Left lung (tissue), 10 donors: ENCODE data around the gene DGKB. TPM values are rescaled to one million over a fixed set of nuclear protein-coding genes. Genes with fewer than 3 reads are reported as not detected.

Source experiments
- ATAC-seq: fragments of 200-7000 bp; cut with Tn5 transposase; one replicate; pipeline ENCODE4 v1.9.1; 2020; ENCODE audit warnings: moderate library complexity
- DNase-seq, 4 donors: peaks; one replicate each; pipeline ENCODE4 v3.0.0-alpha.2; 2013 to 2020
- H3K27ac ChIP-seq, 2 donors: fragments of 200-600 bp; sonication (generic) in 1 of 2; one replicate each; pipeline versions ENCODE4 v1.5.0 to v1.8.0; 2020 to 2021
- H3K27me3 ChIP-seq, 2 donors: fragments of 200-600 bp; sonication (generic) in 1 of 2; one replicate each; pipeline versions ENCODE4 v1.5.0 to v1.8.0; 2020 to 2021
- H3K36me3 ChIP-seq, 2 donors: fragments of 200-600 bp; sonication (generic) in 1 of 2; one replicate each; pipeline versions ENCODE4 v1.5.0 to v1.8.0; 2020 to 2021
- H3K4me1 ChIP-seq, 2 donors: fragments of 200-600 bp; one replicate each; pipeline ENCODE4 v1.8.0; 2021
- H3K4me3 ChIP-seq, 2 donors: fragments of 200-600 bp; sonication (generic) in 1 of 2; one replicate each; pipeline versions ENCODE4 v1.5.0 to v1.8.0; 2020 to 2021; ENCODE audit warnings: mild to moderate bottlenecking in 1 of 2
- H3K9me3 ChIP-seq, 2 donors: fragments of 200-600 bp; sonication (generic) in 1 of 2; one replicate each; pipeline versions ENCODE4 v1.5.0 to v1.8.0; 2020 to 2021
- intact Hi-C, 2 donors: fragments of 100-400 bp; cut with DNase I; formaldehyde crosslinking; loops; one replicate each; pipeline versions ENCODE4 v1.11.2 to v1.14.2; 2022
- polyA plus RNA-seq, 6 donors: library from polyadenylated mRNA; unstranded; fragments of 120-200 nt; gene quantifications; one replicate each; pipeline ENCODE4 v1.2.1, GENCODE V29; 2013; ENCODE audit not compliant: insufficient read length in 6 of 6
- total RNA-seq, 2 donors: library from RNA; stranded (reverse); fragmentation: NEBNext Ultra II Directional; extraction: Animal tissue kit (Norgen Biotek cat#: 25700); gene quantifications; one replicate each; pipeline ENCODE4 v1.2.1, GENCODE V29; 2021
- TF ChIP-seq, protein P1 (sequence below), 2 donors: fragments of 200-600 bp; sonication (generic) in 1 of 2; IDR thresholded peaks; one replicate each; pipeline versions ENCODE4 v1.5.0 to v1.8.0; 2021; ENCODE audit warnings: antibody characterized with exemption in 2 of 2
- donor health status: DM: no; HTN: yes; CAD: no.
- donor health status: DM: no; HTN: no; CAD: no.

The DGKB gene
- total and polyA plus RNA-seq, 8 donors: 0.15 to 0.31 (median 0.27) TPM; not detected in 1

- H3K4me1 ChIP-seq: no peaks in the 10 kb centered on the region
- ATAC-seq (no peak), DNase-seq (no peak)
- no peaks in the 10 kb centered on the region for H3K36me3 ChIP-seq
- H3K4me3 ChIP-seq: no peak overlapping the region
- no peaks in the 10 kb centered on the region for H3K9me3 ChIP-seq
- TF ChIP-seq, protein P1, sequence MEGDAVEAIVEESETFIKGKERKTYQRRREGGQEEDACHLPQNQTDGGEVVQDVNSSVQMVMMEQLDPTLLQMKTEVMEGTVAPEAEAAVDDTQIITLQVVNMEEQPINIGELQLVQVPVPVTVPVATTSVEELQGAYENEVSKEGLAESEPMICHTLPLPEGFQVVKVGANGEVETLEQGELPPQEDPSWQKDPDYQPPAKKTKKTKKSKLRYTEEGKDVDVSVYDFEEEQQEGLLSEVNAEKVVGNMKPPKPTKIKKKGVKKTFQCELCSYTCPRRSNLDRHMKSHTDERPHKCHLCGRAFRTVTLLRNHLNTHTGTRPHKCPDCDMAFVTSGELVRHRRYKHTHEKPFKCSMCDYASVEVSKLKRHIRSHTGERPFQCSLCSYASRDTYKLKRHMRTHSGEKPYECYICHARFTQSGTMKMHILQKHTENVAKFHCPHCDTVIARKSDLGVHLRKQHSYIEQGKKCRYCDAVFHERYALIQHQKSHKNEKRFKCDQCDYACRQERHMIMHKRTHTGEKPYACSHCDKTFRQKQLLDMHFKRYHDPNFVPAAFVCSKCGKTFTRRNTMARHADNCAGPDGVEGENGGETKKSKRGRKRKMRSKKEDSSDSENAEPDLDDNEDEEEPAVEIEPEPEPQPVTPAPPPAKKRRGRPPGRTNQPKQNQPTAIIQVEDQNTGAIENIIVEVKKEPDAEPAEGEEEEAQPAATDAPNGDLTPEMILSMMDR (IDR thresholded peaks at IDR 0.05): no peak
- H3K27me3 ChIP-seq: no peaks in the 10 kb centered on the region
- H3K27ac ChIP-seq: no peak overlapping the region
- intact Hi-C loops: no loop called here
Observed at GRCh38 chr7:14199336-14199735, 703.2 kb downstream of the DGKB start.

- intact Hi-C loops: no loop called here
- no peak overlapping the region for H3K4me3 ChIP-seq
- H3K27ac ChIP-seq: no peak overlapping the region
- no peaks in the 10 kb centered on the region for H3K4me1 ChIP-seq
- ATAC-seq (no peak), DNase-seq (peak in 2 of 4 donors; percentile 14 to 49)
- H3K9me3 ChIP-seq: no peaks in the 10 kb centered on the region
- TF ChIP-seq, protein P1 (IDR thresholded peaks at IDR 0.05): no peak
- no peaks in the 10 kb centered on the region for H3K36me3 ChIP-seq
- H3K27me3 ChIP-seq: no peaks in the 10 kb centered on the region
Observed at GRCh38 chr7:14197280-14197679, 705.3 kb downstream of the DGKB start.

- DNase-seq: no peak
- Histone ChIP-seq H3K9me3 (no peaks in the 10 kb centered on the region), H3K27ac (no peak overlapping the region), H3K27me3 (no peaks in the 10 kb centered on the region), H3K4me3 (no peak overlapping the region), H3K4me1 (no peaks in the 10 kb centered on the region), H3K36me3 (no peaks in the 10 kb centered on the region)
- intact Hi-C loops: no loop called here
- TF ChIP-seq, protein P1 (IDR thresholded peaks at IDR 0.05): no peak
- no peak for ATAC-seq
Observed at GRCh38 chr7:14196555-14196954, 706.0 kb downstream of the DGKB start.

GRCh38 chr7:14195871-14196270, 706.7 kb downstream of the DGKB start:
- H3K9me3 ChIP-seq: no peaks in the 10 kb centered on the region
- H3K27me3 ChIP-seq: no peaks in the 10 kb centered on the region
- intact Hi-C loops: no loop called here
- H3K4me1 ChIP-seq: no peaks in the 10 kb centered on the region
- TF ChIP-seq, protein P1 (IDR thresholded peaks at IDR 0.05): no peak
- H3K27ac ChIP-seq: no peak overlapping the region
- no peak overlapping the region for H3K4me3 ChIP-seq
- H3K36me3 ChIP-seq: no peaks in the 10 kb centered on the region
- ATAC-seq (no peak), DNase-seq (no peak)

- intact Hi-C loops: no loop called here
- Histone ChIP-seq H3K36me3 (no peaks in the 10 kb centered on the region), H3K9me3 (no peaks in the 10 kb centered on the region), H3K4me3 (no peak overlapping the region), H3K4me1 (no peaks in the 10 kb centered on the region), H3K27me3 (no peaks in the 10 kb centered on the region), H3K27ac (no peak overlapping the region)
- no peak for DNase-seq
- no peak for ATAC-seq
- TF ChIP-seq, protein P1 (IDR thresholded peaks at IDR 0.05): no peak
Observed at GRCh38 chr7:14195079-14195478, 707.5 kb downstream of the DGKB start.
